GM21381 (cell line): Measurements from ENCODE around the gene ERCC6L2.

Experiments used
- ATAC-seq: cut with Tn5 transposase; IDR thresholded peaks from one replicate; pipeline ENCODE4 v1.9.1; 2021; ENCODE audit warnings: mild to moderate bottlenecking, moderate library complexity; ENCODE audit not compliant: unreplicated experiment

The ERCC6L2 gene

GRCh38 chr9:95857896-95858295 lies 17.6 kb upstream of the ERCC6L2 start:
- peak; percentile 60 for ATAC-seq

GRCh38 chr9:95862343-95862742 lies 13.1 kb upstream of the ERCC6L2 start:
- ATAC-seq = no peak

- no peak for ATAC-seq
Measured at GRCh38 chr9:95864852-95865580, 10.5 kb upstream of the ERCC6L2 start.

- ATAC-seq = no peak
Measured at GRCh38 chr9:95870352-95870751, 5.1 kb upstream of the ERCC6L2 start.

GRCh38 chr9:95870906-95871305 lies 4.6 kb upstream of the ERCC6L2 start:
- no peak for ATAC-seq

GRCh38 chr9:95874303-95874988 lies 1.0 kb upstream of the ERCC6L2 start:
- ATAC-seq = no peak

DNA sequence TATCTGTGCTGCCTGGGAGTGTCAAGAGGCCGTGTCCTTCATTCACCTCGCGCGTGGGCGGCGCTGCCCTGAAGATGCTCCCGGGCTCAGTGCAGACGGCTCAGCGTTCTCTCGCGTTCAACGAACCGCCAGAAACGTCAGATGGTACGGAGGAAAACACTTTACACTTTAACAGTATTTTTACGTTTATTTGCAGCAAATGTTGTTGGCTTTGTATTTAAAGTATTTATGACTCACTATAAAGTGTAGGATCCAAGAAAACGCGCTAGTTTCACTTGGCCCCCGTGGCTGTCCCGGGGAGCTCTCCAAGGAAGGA lies 544 bp upstream of the ERCC6L2 start:
- ATAC-seq = peak; percentile 24

DNA sequence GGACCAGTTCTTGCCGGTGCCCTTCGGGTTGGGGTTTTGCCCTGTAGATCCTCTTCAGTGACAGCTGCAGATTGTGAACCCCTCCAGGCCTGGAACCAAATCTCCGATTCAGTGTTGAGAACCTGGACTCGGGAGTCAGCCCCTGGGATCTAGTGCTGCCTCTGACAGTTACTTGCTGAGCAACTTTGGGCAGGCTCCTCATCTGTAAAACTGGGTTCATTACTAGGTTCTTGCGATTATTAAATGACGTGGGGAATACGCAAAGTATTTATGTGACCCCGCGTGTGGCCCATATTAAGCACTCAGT lies 600 bp downstream of the ERCC6L2 start:
- no peak for ATAC-seq

GRCh38 chr9:95876595-95876994 lies 1.1 kb downstream of the ERCC6L2 start:
- no peak for ATAC-seq

DNA sequence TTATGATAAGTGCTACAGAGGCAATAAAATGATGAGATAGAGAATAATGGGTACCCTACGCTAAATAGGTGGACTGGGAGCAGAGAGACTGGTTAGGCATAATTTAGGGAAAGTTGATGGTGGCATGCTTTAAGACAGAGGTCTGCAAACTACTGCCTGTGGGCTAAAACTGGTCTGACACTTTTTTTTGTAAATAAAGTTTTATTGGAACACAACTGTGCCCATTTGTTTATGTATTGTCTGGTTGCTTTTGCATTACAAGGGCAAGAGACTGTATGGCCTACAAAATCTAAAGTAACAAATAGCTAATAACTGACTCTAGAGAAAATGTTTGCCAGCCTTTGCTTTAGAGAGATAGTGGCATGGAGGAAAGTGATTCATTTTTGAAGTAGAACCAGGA lies 2.5 kb downstream of the ERCC6L2 start:
- ATAC-seq = no peak

DNA sequence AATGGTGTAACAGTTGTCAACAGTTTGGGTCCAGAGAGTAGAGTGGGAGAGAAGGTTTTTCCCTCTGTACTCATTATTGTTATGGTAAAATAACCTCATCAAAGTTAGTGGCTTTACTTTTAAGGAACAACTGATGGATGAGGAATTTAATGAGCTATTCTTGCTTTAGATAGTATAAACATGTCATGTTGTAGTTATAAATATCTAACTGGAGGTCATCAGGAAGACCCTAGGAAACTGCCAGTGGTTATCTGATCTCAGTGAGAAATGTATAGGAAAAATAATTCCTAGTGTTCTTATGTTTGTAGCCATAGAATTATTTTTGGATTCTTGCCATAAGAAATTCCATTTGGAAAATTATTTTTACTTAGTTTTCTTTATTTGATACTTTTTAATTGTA lies 4.1 kb downstream of the ERCC6L2 start:
- no peak for ATAC-seq

DNA sequence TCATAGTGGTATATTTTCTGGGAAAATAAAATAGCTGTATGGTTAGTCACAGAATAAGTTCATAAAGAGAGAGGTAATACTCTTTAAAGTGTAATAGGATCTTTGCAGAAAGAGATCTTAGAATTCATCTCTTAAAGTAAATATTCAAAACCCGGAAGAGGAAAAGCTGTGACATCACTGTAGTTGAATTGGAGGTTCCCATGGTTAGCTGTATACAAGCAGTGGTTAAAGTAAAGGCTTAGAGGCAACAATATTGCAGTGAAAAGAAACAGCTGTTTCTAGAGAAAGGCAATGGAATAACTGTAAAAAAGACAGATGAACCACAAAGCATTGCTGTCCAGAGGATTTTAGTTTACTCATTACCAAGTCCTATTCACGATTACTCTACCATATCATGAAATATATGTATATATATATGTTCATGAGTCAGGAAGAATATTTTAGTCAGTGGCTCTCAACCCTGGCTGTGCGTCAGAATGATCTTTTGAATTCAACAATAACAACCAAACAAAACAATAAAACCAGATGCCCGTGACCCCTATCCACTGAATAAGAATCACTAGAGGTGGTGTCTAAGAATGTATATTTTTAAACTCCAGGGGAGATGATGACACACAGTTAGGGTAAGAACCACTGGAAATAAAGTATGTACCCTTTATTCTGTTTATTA lies 4.7 kb downstream of the ERCC6L2 start:
- no peak for ATAC-seq

DNA sequence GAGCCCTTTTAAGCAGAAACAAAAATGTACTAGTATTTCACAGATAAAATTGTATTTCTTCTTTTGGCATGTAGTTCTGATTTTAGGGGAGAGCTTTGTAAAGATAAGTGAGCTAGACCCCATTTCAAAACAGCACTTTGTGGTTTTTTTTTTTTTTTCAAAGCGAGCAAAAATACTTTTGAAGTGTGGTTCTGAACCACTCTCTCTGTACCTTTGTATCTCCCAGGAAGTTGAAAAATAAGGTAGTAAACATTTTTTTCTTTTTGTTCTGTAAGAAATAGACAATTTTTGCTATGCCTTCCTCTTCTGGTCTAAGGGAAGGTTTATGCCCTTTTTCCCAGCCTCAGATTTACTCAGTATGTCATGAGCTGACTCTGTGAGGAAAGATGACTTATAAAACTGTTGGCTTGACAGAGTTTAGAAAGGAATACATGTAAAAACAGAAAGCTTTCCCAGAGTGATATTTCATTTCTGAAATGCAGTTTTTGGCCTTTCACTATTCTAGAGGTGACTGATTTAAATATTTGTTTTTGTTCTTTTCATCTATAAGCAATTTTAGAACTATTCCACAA lies 12.5 kb downstream of the ERCC6L2 start:
- ATAC-seq = no peak

- ATAC-seq = no peak
Measured at GRCh38 chr9:95890594-95890993, 15.1 kb downstream of the ERCC6L2 start.

DNA sequence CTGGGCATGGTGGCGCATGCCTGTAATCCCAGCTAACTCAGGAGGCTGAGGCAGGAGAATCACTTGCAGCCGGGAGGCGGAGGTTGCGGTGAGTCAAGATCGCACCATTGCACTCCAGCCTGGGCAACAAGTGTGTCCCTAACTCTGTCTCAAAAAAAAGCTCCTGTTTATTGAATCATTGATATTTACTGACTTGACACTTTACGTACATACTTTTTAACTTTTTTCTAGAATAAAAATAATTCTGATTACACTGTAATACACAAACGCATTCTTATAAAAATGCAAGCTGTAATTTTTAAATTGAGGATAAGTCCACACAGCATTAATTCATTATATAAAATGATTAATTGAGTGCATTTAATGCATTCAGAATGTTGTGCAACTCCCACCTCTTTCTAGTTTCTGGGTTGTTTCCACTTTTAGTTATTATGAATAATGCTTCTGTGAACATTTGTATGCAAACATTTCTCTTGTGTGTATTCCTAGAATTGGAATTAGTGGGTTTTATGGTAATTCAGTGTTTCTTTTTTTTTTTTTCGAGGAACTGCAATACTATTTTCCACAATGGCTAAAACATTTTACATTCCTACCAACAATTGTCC lies 15.7 kb downstream of the ERCC6L2 start:
- ATAC-seq = no peak

GRCh38 chr9:95892690-95893089 lies 17.2 kb downstream of the ERCC6L2 start:
- no peak for ATAC-seq

- no peak for ATAC-seq
Measured at GRCh38 chr9:95896580-95896979, 21.1 kb downstream of the ERCC6L2 start.

- no peak for ATAC-seq
Measured at GRCh38 chr9:95901506-95901905, 26.0 kb downstream of the ERCC6L2 start.

GRCh38 chr9:95903398-95903797 lies 27.9 kb downstream of the ERCC6L2 start:
- no peak for ATAC-seq

- no peak for ATAC-seq
Measured at GRCh38 chr9:95907794-95908193, 32.3 kb downstream of the ERCC6L2 start.

DNA sequence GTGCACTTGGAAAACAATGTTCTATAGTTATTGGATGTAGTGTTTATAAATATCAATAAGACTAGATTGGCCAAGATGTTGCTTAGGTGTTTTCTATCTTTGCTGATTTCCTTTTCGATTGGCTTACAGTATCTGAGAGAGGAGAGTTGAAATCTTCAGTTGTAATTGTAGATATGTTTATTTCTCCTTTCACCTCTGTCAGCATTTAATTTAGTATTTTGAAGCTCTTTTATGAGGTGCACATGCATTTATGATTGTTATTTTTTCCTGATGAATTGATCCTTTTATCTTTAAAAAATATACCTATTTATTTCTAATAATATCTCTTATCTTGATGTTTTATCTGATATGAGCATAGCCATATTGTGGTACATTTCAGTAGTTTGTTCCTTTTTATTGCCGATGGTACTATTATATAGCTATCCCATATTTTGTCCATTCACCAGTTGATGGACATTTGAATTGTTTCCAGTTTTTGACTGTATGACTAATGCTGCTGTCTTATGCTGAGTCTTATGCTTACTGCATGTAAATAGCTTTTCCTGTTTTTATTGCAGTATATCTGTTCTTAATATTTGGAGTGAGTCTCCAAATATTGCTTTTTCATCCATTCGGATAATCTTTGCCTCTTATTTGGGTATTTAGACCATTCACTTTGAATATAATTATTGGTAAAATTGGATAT lies 34.7 kb downstream of the ERCC6L2 start:
- ATAC-seq = no peak
